ENCODE measurements around the gene ZNF221. TPM values are rescaled to one million over a fixed set of nuclear protein-coding genes. Genes with fewer than 3 reads are reported as not detected.
A peak's percentile ranks its signal among the peaks of the same experiment; 100 is the strongest.

Gene ZNF221
- total RNA-seq, 1 experiment from 2014 or later = 5.8 TPM

DNA sequence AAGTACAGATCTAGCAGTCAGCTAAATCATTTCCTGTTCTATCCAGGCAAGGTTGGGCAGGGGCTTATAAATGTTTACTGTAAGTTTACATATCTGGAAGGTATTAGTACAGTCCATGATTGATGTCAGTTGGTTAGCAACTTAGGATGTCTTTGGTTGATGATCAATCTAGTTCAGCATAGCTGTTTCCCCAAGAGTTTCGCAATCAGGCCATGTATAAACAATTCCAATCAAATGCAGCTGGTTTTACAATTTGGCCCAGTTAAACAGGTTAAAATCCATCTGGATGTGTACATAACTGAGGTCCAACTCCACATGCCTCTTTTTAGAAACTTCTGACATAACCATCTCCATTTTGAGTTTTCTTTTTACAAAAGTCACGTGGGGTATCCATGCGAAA lies 6.9 kb downstream of the ZNF221 start:
- DNase-seq (ENCODE audit: low spot score) = no peak

DNA sequence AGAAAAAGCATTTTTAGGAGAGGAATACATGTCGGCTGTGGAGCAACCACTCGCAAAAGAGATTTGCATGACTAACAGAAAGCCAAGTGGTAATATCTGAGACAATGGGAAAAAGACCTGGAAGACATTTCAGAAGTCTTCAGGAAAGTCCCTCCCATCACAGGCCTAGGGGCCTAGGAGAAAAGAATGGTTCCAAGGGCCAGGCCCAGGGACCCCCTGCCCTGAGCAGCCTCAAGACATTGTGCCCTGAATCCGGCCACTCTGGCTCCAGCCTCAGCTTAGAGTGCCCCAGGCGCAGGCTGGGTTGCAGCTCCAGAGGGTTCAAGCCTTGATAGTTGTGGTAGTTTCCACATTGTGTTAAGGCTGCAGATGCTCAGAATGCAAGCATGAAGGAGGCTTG lies 9.4 kb downstream of the ZNF221 start:
- DNase-seq (ENCODE audit: low spot score) = no peak

- no peak for DNase-seq (ENCODE audit: low spot score)
Observed at GRCh38 chr19:43966079-43966694, 15.2 kb downstream of the ZNF221 start.

DNA sequence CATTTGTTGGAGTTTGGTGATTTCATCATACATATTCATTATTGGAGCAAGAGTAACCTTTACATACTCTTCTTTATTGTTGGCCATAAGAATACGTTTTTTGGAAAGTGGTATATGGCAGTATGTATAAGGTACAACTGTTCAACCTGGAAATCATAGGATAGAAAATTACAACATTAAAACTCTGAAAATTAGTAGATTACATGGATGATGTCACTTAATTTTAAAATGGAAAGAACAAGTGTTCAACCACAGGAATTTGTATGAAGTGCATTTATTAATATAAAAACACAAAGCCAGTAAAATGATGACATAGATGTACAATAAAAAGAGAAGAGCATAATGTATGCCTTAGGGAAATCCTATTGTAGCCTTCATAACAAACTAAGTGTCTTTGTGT lies 25.7 kb downstream of the ZNF221 start:
- no peak for DNase-seq (ENCODE audit: low spot score)

- DNase-seq (ENCODE audit: low spot score) = peak; percentile 2
Observed at GRCh38 chr19:43983544-43983911, 32.5 kb downstream of the ZNF221 start.

GRCh38 chr19:43983912-43984686 lies 33.1 kb downstream of the ZNF221 start, which contains the start of gene ZNF155:
Gene ZNF155, plus strand, starts transcription at chr19:43984188. Its CDS starts 4,356 bp downstream, at chr19:43988544.
- peak; percentile 98 for DNase-seq (ENCODE audit: low spot score)

DNA sequence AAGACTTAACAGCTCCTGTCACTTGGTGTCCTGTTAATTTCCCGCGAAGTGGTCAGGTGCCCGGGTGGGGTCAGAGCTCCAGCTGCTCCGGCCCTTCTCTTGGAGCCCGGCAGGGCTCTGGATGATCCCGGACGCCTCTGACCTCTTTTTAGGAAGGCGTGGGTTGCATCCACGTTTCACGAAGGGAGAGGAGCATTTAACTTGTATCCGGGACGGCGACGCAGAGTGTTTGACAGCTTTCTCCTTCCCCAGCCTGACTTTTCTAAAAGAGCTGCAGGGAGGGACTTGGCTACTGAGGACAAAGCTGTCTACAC lies 33.6 kb downstream of the ZNF221 start:
- no peak for DNase-seq (ENCODE audit: low spot score)

DNA sequence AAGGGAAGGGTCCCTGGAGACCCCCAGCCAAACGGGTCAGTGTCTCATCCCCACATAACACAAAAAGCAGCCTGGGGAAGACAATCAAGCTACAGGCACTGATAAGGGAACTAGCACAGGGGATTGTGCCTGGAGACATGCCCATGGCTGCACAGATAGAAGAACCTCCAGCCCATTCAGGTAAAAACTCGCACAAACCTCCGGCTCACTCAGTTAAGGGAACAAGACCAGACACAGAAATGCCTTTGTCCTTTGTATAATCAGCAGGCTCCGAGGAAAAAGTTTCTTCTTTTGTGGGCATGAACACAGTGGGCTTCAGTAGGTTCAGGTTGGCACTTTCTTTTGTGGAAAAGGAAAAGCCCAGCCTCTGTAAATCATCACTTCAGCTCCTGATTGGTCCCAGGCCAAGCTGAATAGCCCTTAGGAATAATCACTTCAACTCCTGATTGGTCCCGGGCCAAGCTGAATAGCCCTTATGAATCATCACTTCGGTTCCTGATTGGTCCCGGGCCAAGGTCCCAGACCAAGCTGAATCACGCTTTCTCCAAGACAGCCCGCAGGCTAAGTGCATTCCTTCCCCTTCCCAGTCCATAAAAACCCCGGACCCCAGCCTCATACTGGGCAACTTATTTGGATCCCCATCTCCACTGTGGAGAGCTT lies 46.7 kb downstream of the ZNF221 start:
- peak; percentile 28 for DNase-seq (ENCODE audit: low spot score)

- DNase-seq (ENCODE audit: low spot score) = no peak
Observed at GRCh38 chr19:44002212-44002565, 51.2 kb downstream of the ZNF221 start.

DNA sequence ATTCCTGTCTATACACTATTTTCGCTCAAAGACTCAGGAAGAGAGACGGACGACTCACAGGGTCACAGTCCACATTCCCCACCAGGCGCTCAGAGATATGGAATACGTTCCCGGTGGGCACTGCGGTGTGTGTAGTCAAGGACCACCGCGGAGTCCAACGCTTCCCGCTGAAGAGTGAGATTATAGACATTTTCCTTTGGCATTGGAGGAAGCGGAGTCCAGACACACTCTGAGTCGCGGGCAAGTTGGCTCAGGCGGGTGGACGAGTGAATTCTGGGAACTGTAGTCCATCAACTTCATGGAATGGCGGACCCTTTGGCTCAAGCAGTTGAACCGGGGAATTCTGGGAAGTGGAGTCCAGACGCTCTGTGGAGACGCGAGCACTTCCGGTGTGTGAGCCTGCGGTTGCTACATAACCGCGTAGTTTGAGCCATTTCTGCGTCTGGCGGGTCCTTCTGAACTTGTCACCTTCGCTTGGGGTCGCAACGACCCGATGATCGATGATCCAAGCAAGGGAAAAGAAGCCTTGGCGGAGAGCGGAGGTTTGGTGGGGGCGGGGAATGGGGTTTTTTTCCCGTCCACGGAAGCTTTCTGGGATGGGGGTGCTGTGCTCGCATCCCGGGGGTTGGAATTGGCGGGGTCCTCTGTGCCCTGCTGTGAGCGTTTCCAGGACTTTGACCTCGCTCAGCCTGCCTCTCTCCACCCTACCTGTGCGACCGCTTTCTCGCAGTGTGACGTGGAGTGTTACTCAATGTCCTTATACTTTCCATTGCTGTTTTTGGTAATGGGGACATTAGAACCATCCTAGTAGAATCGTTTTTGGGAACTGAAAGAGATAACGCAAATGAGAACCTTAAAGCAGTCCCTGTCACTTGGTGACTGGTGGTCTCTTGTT lies 51.8 kb downstream of the ZNF221 start, which contains the start of gene ZNF230:
Gene ZNF230 (plus strand): TSS at position 392 of the 895 bp plus-strand sequence. CDS start 4,122 bp downstream, outside the sequence.
- peak; percentile 95 for DNase-seq (ENCODE audit: low spot score)

GRCh38 chr19:44003461-44004009 lies 52.5 kb downstream of the ZNF221 start:
- no peak for DNase-seq (ENCODE audit: low spot score)

GRCh38 chr19:44005973-44006372 lies 54.9 kb downstream of the ZNF221 start:
- no peak for DNase-seq (ENCODE audit: low spot score)

DNA sequence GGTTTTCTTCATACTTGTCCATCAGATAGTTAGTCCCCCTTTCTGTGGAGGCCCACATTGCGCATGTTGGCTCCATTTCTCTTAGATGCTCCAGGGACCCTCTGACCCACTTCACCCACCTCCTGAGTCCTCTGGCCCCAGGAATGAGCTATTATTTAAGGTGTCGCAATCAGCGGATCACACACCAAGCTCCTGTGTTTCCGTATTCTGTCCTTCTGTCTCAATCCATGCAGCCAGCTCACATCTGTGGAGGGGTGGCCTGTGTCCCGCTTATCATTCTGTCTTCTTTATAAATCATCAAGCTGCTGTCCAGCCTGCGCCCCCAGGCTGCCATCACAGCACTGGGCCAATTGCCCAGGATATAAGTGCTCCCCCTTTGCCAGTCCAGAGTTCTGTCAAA lies 56.4 kb downstream of the ZNF221 start:
- DNase-seq (ENCODE audit: low spot score) = no peak

DNA sequence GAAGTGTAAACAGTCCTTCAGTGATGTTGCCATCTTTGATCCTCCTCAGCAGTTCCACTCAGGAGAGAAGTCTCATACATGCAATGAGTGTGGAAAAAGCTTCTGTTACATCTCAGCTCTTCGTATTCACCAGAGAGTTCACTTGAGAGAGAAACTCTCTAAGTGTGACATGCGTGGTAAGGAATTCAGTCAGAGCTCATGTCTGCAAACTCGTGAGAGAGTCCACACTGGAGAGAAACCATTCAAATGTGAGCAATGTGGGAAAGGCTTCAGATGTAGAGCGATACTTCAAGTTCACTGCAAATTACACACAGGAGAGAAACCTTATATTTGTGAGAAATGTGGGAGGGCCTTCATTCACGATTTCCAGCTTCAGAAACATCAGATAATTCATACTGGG lies 59.4 kb downstream of the ZNF221 start:
- no peak for DNase-seq (ENCODE audit: low spot score)

Other genes starting within 250 kb of the ZNF221 start
- gene IRGC, start 235.2 kb upstream of the ZNF221 start, total RNA-seq (2014; rRNA removed; shearing (Covaris generic)) = not detected in 2 replicates
- gene SMG9, start 196.3 kb upstream of the ZNF221 start, total RNA-seq (2014; rRNA removed; shearing (Covaris generic)) = 15.9 and 23.1 TPM in 2 replicates
- gene KCNN4, start 170.3 kb upstream of the ZNF221 start, total RNA-seq (2014; rRNA removed; shearing (Covaris generic)) = 57.6 and 68.6 TPM in 2 replicates
- 0.31 TPM in 1 of 2 replicates, not detected in the other for gene LYPD5, start 148.8 kb upstream of the ZNF221 start, total RNA-seq (2014; rRNA removed; shearing (Covaris generic))
- gene ZNF283, start 123.9 kb upstream of the ZNF221 start, total RNA-seq (2014; rRNA removed; shearing (Covaris generic)) = 4.7 and 5.2 TPM in 2 replicates
- 2.1 and 3.5 TPM in 2 replicates for gene ZNF404, start 67.3 kb upstream of the ZNF221 start, total RNA-seq (2014; rRNA removed; shearing (Covaris generic))
- 11.1 and 15.9 TPM in 2 replicates for gene ZNF45, start 15.9 kb upstream of the ZNF221 start, total RNA-seq (2014; rRNA removed; shearing (Covaris generic))
- gene ZNF155, start 33.0 kb downstream of the ZNF221 start, total RNA-seq (2014; rRNA removed; shearing (Covaris generic)) = 5.1 and 5.8 TPM in 2 replicates
- gene ZNF230, start 51.7 kb downstream of the ZNF221 start, total RNA-seq (2014; rRNA removed; shearing (Covaris generic)) = 6.0 and 6.3 TPM in 2 replicates
- 7.2 and 9.0 TPM in 2 replicates for gene ZNF222, start 74.2 kb downstream of the ZNF221 start, total RNA-seq (2014; rRNA removed; shearing (Covaris generic))
- 3.8 and 4.5 TPM in 2 replicates for gene ZNF223, start 100.8 kb downstream of the ZNF221 start, total RNA-seq (2014; rRNA removed; shearing (Covaris generic))
- 1.1 and 2.6 TPM in 2 replicates for gene ZNF284, start 120.9 kb downstream of the ZNF221 start, total RNA-seq (2014; rRNA removed; shearing (Covaris generic))
- gene ZNF224, start 143.1 kb downstream of the ZNF221 start, total RNA-seq (2014; rRNA removed; shearing (Covaris generic)) = 15.6 and 17.3 TPM in 2 replicates
- 3.7 and 3.9 TPM in 2 replicates for gene ZNF225, start 162.2 kb downstream of the ZNF221 start, total RNA-seq (2014; rRNA removed; shearing (Covaris generic))
- gene ZNF234, start 190.3 kb downstream of the ZNF221 start, total RNA-seq (2014; rRNA removed; shearing (Covaris generic)) = 10.5 and 13.2 TPM in 2 replicates
- gene ZNF226, start 213.9 kb downstream of the ZNF221 start, total RNA-seq (2014; rRNA removed; shearing (Covaris generic)) = 23.8 and 30.3 TPM in 2 replicates